ENCODE results near the gene OR51B4. TPM values are rescaled to one million over a fixed set of nuclear protein-coding genes. Genes with fewer than 3 reads are reported as not detected.

OR51B4 gene
- total and polyA plus RNA-seq, 2 of the 13 experiments (the other 11 are each of a cell fraction or from before 2014, with no cell fraction given): 0.11 to 0.33 TPM

DNA sequence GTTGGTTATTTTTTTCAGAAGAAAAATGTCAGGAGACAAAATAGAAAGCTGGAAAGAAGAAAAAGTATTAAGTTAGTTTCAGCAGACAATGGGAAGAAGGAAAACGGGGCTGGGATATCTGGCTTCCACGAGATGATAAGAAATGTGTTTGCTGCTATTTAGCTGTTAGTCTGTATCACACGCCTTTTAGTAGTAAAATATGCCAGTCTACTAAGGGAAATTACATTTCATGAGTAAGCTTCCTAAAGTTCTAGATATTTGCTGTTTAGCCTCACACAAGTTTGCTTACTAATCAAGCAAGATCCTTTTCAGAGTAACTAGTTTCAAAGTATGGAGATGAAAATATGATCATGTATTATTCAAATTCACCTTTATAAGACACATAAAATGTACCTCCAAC lies 1.5 kb downstream of the OR51B4 start:
- H2AFZ ChIP-seq (ENCODE audit: low read length): no peak overlapping the region
- no peaks in the 10 kb centered on the region for H3K4me1 ChIP-seq (ENCODE audit: insufficient read depth, low read length)
- BruUV-seq (replicated peaks): no TSS peak
- POLR2A ChIA-PET: no interaction called here
- H3K9ac ChIP-seq (ENCODE audit: insufficient read depth, low read depth, low read length): no peak overlapping the region
- ATAC-seq (no peak), FAIRE-seq (no peak), DNase-seq (ENCODE audit: low spot score) (no peak)
- H3K9me3 ChIP-seq (ENCODE audit: low read length): no peaks in the 10 kb centered on the region
- H3K4me2 ChIP-seq (ENCODE audit: low read depth, low read length): no peak overlapping the region
- 3% methylated on average over 3 of the region's 3 CpGs for WGBS (ENCODE audit: low lambda C conversion rate)
- no peak overlapping the region for H3K4me3 ChIP-seq (replicated peaks in 1 of 3; ENCODE audit: insufficient read depth in 1 of 3, low read depth in 2 of 3, low read length in 3 of 3)
- TF ChIP-seq NFE2L2 (IDR thresholded peaks at IDR 0.05; ENCODE audit: low read length): no peak
- no peak for TF ChIP-seq POGZ (CRISPR knock-in tag; IDR thresholded peaks at IDR 0.05)
- no peak for TF ChIP-seq SRSF9 (IDR thresholded peaks at IDR 0.05; ENCODE audit: borderline replicate concordance, insufficient read depth, low read depth, low read length, poor library complexity, severe bottlenecking)
- no peak for TF ChIP-seq ZNF737 (CRISPR knock-in tag; IDR thresholded peaks at IDR 0.05; ENCODE audit: borderline replicate concordance)
- TF ChIP-seq NFIB (CRISPR knock-in tag; IDR thresholded peaks at IDR 0.05; ENCODE audit: borderline replicate concordance): no peak
- no peak for TF ChIP-seq FOXJ3 (CRISPR knock-in tag; IDR thresholded peaks at IDR 0.05; ENCODE audit: borderline replicate concordance)
- TF ChIP-seq SPEN (CRISPR knock-in tag; IDR thresholded peaks at IDR 0.05; ENCODE audit: low read depth): no peak
- TF ChIP-seq, protein P1, sequence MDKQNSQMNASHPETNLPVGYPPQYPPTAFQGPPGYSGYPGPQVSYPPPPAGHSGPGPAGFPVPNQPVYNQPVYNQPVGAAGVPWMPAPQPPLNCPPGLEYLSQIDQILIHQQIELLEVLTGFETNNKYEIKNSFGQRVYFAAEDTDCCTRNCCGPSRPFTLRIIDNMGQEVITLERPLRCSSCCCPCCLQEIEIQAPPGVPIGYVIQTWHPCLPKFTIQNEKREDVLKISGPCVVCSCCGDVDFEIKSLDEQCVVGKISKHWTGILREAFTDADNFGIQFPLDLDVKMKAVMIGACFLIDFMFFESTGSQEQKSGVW (CRISPR knock-in tag; IDR thresholded peaks at IDR 0.05; ENCODE audit: borderline replicate concordance): no peak
- TF ChIP-seq ATRX (CRISPR knock-in tag; IDR thresholded peaks at IDR 0.05; ENCODE audit: borderline replicate concordance): no peak
- TF ChIP-seq CHD4 (IDR thresholded peaks at IDR 0.05; ENCODE audit: borderline replicate concordance, low read length): no peak
- TF ChIP-seq CC2D1A (CRISPR knock-in tag; IDR thresholded peaks at IDR 0.05): no peak
- TF ChIP-seq ZNF768 (CRISPR knock-in tag; IDR thresholded peaks at IDR 0.05): no peak
- TF ChIP-seq LCORL (IDR thresholded peaks at IDR 0.05): no peak
- no peak for TF ChIP-seq LCORL (CRISPR knock-in tag; IDR thresholded peaks at IDR 0.05)
- TF ChIP-seq ZC3H13 (CRISPR knock-in tag; IDR thresholded peaks at IDR 0.05): no peak
- TF ChIP-seq, protein P2, sequence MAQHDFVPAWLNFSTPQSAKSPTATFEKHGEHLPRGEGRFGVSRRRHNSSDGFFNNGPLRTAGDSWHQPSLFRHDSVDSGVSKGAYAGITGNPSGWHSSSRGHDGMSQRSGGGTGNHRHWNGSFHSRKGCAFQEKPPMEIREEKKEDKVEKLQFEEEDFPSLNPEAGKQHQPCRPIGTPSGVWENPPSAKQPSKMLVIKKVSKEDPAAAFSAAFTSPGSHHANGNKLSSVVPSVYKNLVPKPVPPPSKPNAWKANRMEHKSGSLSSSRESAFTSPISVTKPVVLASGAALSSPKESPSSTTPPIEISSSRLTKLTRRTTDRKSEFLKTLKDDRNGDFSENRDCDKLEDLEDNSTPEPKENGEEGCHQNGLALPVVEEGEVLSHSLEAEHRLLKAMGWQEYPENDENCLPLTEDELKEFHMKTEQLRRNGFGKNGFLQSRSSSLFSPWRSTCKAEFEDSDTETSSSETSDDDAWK (CRISPR knock-in tag; IDR thresholded peaks at IDR 0.05): no peak
- H3K27ac ChIP-seq (ENCODE audit: extremely low read length, insufficient read depth, low read length): no peak overlapping the region
- no peaks in the 10 kb centered on the region for H3K36me3 ChIP-seq (replicated peaks in 1 of 2; ENCODE audit: control insufficient read depth in 1 of 2, insufficient read depth in 2 of 2, low read length in 2 of 2)
- CTCF ChIA-PET (ENCODE audit: low intra/inter-chr PET ratio, low total read pairs): no interaction called here
- in situ Hi-C loops (cut with HindIII; ENCODE audit: extremely low pct_ligation_motif_present, low pct_unique_long_range_greater_than_20kb): no loop called here
- no peaks in the 10 kb centered on the region for H4K20me1 ChIP-seq (ENCODE audit: insufficient read depth, low read length)
- H3K79me2 ChIP-seq (ENCODE audit: insufficient read depth, low read length): no peaks in the 10 kb centered on the region
- intact Hi-C loops (cut with micrococcal nuclease; ENCODE audit: unreplicated experiment): no loop called here
- H3K27me3 ChIP-seq (ENCODE audit: control insufficient read depth in 1 of 2, insufficient read depth in 2 of 2, low read length in 2 of 2): no peaks in the 10 kb centered on the region

All from HepG2 (cell line).